Measurements from ENCODE around the gene CBLN4.

Gene CBLN4

GRCh38 chr20:55978550-55978949 is 26.8 kb downstream of the CBLN4 start:
- TF ChIP-seq CTCF (conservative IDR thresholded peaks at IDR 0.05; ENCODE audit: control insufficient read depth, insufficient read depth, low read depth, low read length) = no peak
- H3K4me3 ChIP-seq (ENCODE audit: control insufficient read depth, low read depth, low read length) = no peak overlapping the region
- DNase-seq (ENCODE audit: low read depth) = no peak

GRCh38 chr20:55977690-55978459 is 27.4 kb downstream of the CBLN4 start:
- no peak overlapping the region for H3K4me3 ChIP-seq (ENCODE audit: control insufficient read depth, low read depth, low read length)
- no peak for DNase-seq (ENCODE audit: low read depth)
- TF ChIP-seq CTCF (conservative IDR thresholded peaks at IDR 0.05; ENCODE audit: control insufficient read depth, insufficient read depth, low read depth, low read length) = no peak

GRCh38 chr20:55974491-55975202 is 30.7 kb downstream of the CBLN4 start:
- no peak for TF ChIP-seq CTCF (conservative IDR thresholded peaks at IDR 0.05; ENCODE audit: control insufficient read depth, insufficient read depth, low read depth, low read length)
- no peak overlapping the region for H3K4me3 ChIP-seq (ENCODE audit: control insufficient read depth, low read depth, low read length)
- no peak for DNase-seq (ENCODE audit: low read depth)

GRCh38 chr20:55964790-55965189 is 40.5 kb downstream of the CBLN4 start:
- H3K4me3 ChIP-seq (ENCODE audit: control insufficient read depth, low read depth, low read length) = no peak overlapping the region
- DNase-seq (ENCODE audit: low read depth) = no peak
- TF ChIP-seq CTCF (conservative IDR thresholded peaks at IDR 0.05; ENCODE audit: control insufficient read depth, insufficient read depth, low read depth, low read length) = no peak

- no peak for DNase-seq (ENCODE audit: low read depth)
- no peak for TF ChIP-seq CTCF (conservative IDR thresholded peaks at IDR 0.05; ENCODE audit: control insufficient read depth, insufficient read depth, low read depth, low read length)
- no peak overlapping the region for H3K4me3 ChIP-seq (ENCODE audit: control insufficient read depth, low read depth, low read length)
These were observed 43.7 kb downstream of the CBLN4 start for GRCh38 chr20:55961376-55962330.

GRCh38 chr20:55953201-55953600 is 52.1 kb downstream of the CBLN4 start:
- no peak overlapping the region for H3K4me3 ChIP-seq (ENCODE audit: control insufficient read depth, low read depth, low read length)
- no peak for DNase-seq (ENCODE audit: low read depth)
- no peak for TF ChIP-seq CTCF (conservative IDR thresholded peaks at IDR 0.05; ENCODE audit: control insufficient read depth, insufficient read depth, low read depth, low read length)
